SH-SY5Y (cell line): Measurements from ENCODE around the gene ZNF24.

Source experiments
- GATA2 ChIP-seq: IDR thresholded peaks from 2 replicates; pipeline ENCODE4 v1.6.1; 2011; ENCODE audit warnings: mild to moderate bottlenecking, low read depth, low read length
- GATA3 ChIP-seq: IDR thresholded peaks from 2 replicates; pipeline ENCODE4 v1.6.1; 2011; ENCODE audit warnings: low read depth, mild to moderate bottlenecking, low read length, moderate library complexity

- TF ChIP-seq GATA3 (no peak), GATA2 (no peak)
Observed at GRCh38 chr18:35345950-35346349, 1.7 kb upstream of the ZNF24 start.
